K562 (cell line): ENCODE results near the gene EXOC3L1. TPM values are rescaled to one million over a fixed set of nuclear protein-coding genes. Genes with fewer than 3 reads are reported as not detected.

ENCODE experiments used
- ATF6 ChIP-seq: sonication (generic); formaldehyde crosslinking; IDR thresholded peaks from 2 replicates; pipeline ENCODE4 v1.4.0; 2020; ENCODE audit warnings: mild to moderate bottlenecking, missing genetic modification reagents
- CBX1 ChIP-seq: sonication (generic); IDR thresholded peaks from 2 replicates; pipeline ENCODE4 v1.6.1; 2016; ENCODE audit warnings: antibody characterized with exemption, low read depth, mild to moderate bottlenecking
- CCNT2 ChIP-seq: IDR thresholded peaks from 2 replicates; pipeline ENCODE4 v1.6.1; 2011; ENCODE audit warnings: borderline replicate concordance, low read depth, mild to moderate bottlenecking, moderate library complexity, mixed read lengths, low read length; ENCODE audit not compliant: insufficient read length; ENCODE audit errors: extremely low read depth
- ERF ChIP-seq: fragments of 450-650 bp; formaldehyde crosslinking; IDR thresholded peaks from 2 replicates; pipeline ENCODE4 v1.4.0; 2020; ENCODE audit warnings: mild to moderate bottlenecking, mixed read lengths
- MAFK ChIP-seq: IDR thresholded peaks from 2 replicates; pipeline ENCODE4 v1.6.1; 2011; ENCODE audit warnings: low read length, improper control_type of control experiment
- NCOR1 ChIP-seq: fragments of 450-650 bp; IDR thresholded peaks from 2 replicates; pipeline ENCODE4 v1.6.1; 2016; ENCODE audit warnings: mild to moderate bottlenecking, moderate library complexity
- NEUROD1 ChIP-seq: fragments of 150-350 bp; IDR thresholded peaks from 2 replicates; pipeline ENCODE4 v1.6.1; 2014; ENCODE audit warnings: borderline replicate concordance, low read length, low read depth; ENCODE audit not compliant: partially characterized antibody
- PHF8 ChIP-seq: fragments of 200-600 bp; sonication (generic); IDR thresholded peaks from 2 replicates; pipeline ENCODE4 v1.6.1; 2012; ENCODE audit warnings: mixed run types, mild to moderate bottlenecking, inconsistent platforms, low read length, moderate library complexity, borderline replicate concordance
- SAFB ChIP-seq: fragments of 200-400 bp; formaldehyde crosslinking; IDR thresholded peaks from 2 replicates; pipeline ENCODE4 v1.6.1; 2017; ENCODE audit warnings: low read depth, low read length, borderline replicate concordance
- XRCC3 ChIP-seq: fragments of 450-650 bp; IDR thresholded peaks from 2 replicates; pipeline ENCODE4 v1.6.1; 2017; ENCODE audit warnings: mild to moderate bottlenecking, moderate library complexity
- ZKSCAN1 ChIP-seq: fragments of 150-350 bp; IDR thresholded peaks from 2 replicates; pipeline ENCODE4 v1.6.1; 2016; ENCODE audit warnings: low read depth, low read length
- ZNF121 ChIP-seq: sonication (generic); formaldehyde crosslinking; conservative IDR thresholded peaks from 2 replicates; pipeline ENCODE4 v1.8.0; 2022; ENCODE audit warnings: missing genetic modification reagents
- polyA plus RNA-seq, 8 experiments: library from polyadenylated mRNA; depleted of rRNA in 4 of 8; stranded (reverse) in 5 of 8; unstranded in 3 of 8; fragments of >200 nt; fragmentation: Nextera tagmentation in 2 of 8; fragmentation: Illumina TruSeq in 1 of 8; extraction: Ambion mirVana in 2 of 8; extraction: Trizol in 1 of 8; gene quantifications; 2 replicates each; pipeline versions ENCODE4 v1.2.1 to v1.2.3, GENCODE V29; 2011 to 2014; ENCODE audit warnings: inconsistent platforms in 1 of 8, missing spikeins in 1 of 8
- total RNA-seq, 7 experiments: library from RNA; depleted of rRNA in 6 of 7; stranded (reverse); fragments of >200 nt in 6 of 7; fragmentation: Illumina TruSeq in 2 of 7; extraction: Trizol in 2 of 7; gene quantifications; 2 replicates each; pipeline versions ENCODE4 v1.2.1 to v1.2.3, GENCODE V29; 2011 to 2021; ENCODE audit warnings: low replicate concordance in 1 of 7
- TF ChIP-seq, protein P1 (sequence below): fragments of 250-450 bp; sonication (Bioruptor Pico); IDR thresholded peaks from 2 replicates; pipeline ENCODE4 v1.5.1; 2021; ENCODE audit warnings: mild to moderate bottlenecking
- TF ChIP-seq, protein P2 (sequence below): sonication (generic); formaldehyde crosslinking; IDR thresholded peaks from 2 replicates; pipeline ENCODE4 v1.8.1; 2023; ENCODE audit warnings: mild to moderate bottlenecking, missing genetic modification reagents
- TF ChIP-seq, protein P3 (sequence below), 3 experiments: fragments of 200-800 bp in 1 of 3; sonication (Bioruptor generic) in 1 of 3; sonication (generic) in 1 of 3; formaldehyde crosslinking in 1 of 3; IDR thresholded peaks; 2 replicates each; pipeline versions ENCODE4 v1.6.1 to v1.8.0; 2016 to 2022; ENCODE audit warnings: mild to moderate bottlenecking in 2 of 3, missing compliant biosample characterization in 2 of 3, missing genetic modification characterization in 2 of 3, missing genetic modification reagents in 1 of 3
- TF ChIP-seq, protein P4 (sequence below): sonication (generic); formaldehyde crosslinking; IDR thresholded peaks from 2 replicates; pipeline ENCODE4 v1.8.0; 2022; ENCODE audit warnings: mild to moderate bottlenecking, missing genetic modification reagents

EXOC3L1 gene
- total and polyA plus RNA-seq, 9 of the 15 experiments (the other 6 are each of a cell fraction or from before 2014, with no cell fraction given): 0.08 TPM; not detected in 8

DNA sequence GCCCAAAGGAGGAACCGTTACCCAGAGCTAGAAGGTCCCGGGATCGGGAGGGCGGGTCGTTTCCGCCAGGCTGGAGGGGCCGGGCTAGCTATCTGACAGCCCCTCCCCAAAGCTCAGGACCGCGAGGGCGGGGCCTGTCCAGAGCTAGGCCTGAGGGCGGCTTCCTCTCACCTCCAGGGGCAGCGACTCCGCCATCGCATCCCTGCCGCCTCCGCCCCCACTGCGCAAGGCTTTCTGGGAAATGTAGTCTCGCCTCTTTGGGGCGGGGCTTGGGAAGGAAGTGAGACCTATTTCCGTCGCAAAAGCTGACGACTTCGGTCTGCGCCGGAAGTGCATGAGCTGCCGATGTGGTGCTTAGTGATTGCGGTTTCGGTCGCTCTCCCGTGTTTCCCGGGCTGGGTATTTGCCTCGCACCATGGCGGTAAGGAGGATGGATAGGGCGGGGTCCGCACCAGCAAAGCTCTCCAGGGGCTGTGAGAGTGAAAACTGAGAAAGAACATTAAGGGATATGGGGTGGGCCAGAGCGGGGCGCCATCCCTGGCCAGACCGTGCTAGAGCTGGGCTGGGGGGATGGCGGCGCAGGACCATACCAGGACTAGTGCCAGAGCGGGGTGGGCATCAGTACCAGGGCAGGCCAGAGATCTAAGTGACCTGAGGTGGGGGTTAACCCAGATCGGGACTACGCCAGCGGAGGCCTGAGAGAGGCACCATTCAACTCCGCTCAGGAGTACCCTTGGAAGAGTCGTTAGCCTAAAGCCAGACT is 37.0 kb upstream of the EXOC3L1 start, which contains the start of gene TMEM208 (continued):
- TF ChIP-seq, protein P1, sequence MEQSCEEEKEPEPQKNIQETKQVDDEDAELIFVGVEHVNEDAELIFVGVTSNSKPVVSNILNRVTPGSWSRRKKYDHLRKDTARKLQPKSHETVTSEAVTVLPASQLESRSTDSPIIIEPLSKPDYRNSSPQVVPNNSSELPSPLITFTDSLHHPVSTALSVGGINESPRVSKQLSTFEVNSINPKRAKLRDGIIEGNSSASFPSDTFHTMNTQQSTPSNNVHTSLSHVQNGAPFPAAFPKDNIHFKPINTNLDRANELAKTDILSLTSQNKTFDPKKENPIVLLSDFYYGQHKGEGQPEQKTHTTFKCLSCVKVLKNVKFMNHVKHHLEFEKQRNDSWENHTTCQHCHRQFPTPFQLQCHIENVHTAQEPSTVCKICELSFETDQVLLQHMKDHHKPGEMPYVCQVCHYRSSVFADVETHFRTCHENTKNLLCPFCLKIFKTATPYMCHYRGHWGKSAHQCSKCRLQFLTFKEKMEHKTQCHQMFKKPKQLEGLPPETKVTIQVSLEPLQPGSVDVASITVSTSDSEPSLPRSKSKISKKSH: no peak
- TF ChIP-seq, protein P2, sequence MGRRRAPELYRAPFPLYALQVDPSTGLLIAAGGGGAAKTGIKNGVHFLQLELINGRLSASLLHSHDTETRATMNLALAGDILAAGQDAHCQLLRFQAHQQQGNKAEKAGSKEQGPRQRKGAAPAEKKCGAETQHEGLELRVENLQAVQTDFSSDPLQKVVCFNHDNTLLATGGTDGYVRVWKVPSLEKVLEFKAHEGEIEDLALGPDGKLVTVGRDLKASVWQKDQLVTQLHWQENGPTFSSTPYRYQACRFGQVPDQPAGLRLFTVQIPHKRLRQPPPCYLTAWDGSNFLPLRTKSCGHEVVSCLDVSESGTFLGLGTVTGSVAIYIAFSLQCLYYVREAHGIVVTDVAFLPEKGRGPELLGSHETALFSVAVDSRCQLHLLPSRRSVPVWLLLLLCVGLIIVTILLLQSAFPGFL (CRISPR knock-in tag): no peak
- TF ChIP-seq PHF8: peak; percentile 84; the same call in 1 of the 2 replicates
- peak; percentile 39 for TF ChIP-seq NEUROD1
- peak; percentile 68 for TF ChIP-seq CCNT2
- peak; percentile 77 for TF ChIP-seq ZKSCAN1
- TF ChIP-seq ATF6 (CRISPR knock-in tag): no peak
- no peak for TF ChIP-seq CBX1
- TF ChIP-seq ZNF121 (CRISPR knock-in tag): no peak
- TF ChIP-seq NCOR1: no peak
- TF ChIP-seq XRCC3: no peak
- no peak for TF ChIP-seq MAFK
- TF ChIP-seq, protein P3, sequence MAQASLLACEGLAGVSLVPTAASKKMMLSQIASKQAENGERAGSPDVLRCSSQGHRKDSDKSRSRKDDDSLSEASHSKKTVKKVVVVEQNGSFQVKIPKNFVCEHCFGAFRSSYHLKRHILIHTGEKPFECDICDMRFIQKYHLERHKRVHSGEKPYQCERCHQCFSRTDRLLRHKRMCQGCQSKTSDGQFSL (CRISPR knock-in tag; IDR thresholded peaks at IDR 0.05): peak; percentile 56; the same call in 1 of the 2 replicates
- TF ChIP-seq, protein P3 (tag; IDR thresholded peaks at IDR 0.05): no peak
- 0 out of 2 replicates have a peak, but pooled peaks have one; percentile 16 for TF ChIP-seq ERF
- TF ChIP-seq SAFB: no peak
- TF ChIP-seq, protein P4, sequence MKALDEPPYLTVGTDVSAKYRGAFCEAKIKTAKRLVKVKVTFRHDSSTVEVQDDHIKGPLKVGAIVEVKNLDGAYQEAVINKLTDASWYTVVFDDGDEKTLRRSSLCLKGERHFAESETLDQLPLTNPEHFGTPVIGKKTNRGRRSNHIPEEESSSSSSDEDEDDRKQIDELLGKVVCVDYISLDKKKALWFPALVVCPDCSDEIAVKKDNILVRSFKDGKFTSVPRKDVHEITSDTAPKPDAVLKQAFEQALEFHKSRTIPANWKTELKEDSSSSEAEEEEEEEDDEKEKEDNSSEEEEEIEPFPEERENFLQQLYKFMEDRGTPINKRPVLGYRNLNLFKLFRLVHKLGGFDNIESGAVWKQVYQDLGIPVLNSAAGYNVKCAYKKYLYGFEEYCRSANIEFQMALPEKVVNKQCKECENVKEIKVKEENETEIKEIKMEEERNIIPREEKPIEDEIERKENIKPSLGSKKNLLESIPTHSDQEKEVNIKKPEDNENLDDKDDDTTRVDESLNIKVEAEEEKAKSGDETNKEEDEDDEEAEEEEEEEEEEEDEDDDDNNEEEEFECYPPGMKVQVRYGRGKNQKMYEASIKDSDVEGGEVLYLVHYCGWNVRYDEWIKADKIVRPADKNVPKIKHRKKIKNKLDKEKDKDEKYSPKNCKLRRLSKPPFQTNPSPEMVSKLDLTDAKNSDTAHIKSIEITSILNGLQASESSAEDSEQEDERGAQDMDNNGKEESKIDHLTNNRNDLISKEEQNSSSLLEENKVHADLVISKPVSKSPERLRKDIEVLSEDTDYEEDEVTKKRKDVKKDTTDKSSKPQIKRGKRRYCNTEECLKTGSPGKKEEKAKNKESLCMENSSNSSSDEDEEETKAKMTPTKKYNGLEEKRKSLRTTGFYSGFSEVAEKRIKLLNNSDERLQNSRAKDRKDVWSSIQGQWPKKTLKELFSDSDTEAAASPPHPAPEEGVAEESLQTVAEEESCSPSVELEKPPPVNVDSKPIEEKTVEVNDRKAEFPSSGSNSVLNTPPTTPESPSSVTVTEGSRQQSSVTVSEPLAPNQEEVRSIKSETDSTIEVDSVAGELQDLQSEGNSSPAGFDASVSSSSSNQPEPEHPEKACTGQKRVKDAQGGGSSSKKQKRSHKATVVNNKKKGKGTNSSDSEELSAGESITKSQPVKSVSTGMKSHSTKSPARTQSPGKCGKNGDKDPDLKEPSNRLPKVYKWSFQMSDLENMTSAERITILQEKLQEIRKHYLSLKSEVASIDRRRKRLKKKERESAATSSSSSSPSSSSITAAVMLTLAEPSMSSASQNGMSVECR (CRISPR knock-in tag): peak; percentile 99
